HepG2 (cell line): ENCODE measurements around the gene TCF3. TPM values are rescaled to one million over a fixed set of nuclear protein-coding genes. Genes with fewer than 3 reads are reported as not detected.
A peak's percentile ranks its signal among the peaks of the same experiment; 100 is the strongest.

ENCODE experiments used
- ADNP ChIP-seq: sonication (generic); formaldehyde crosslinking; IDR thresholded peaks from 2 replicates; pipeline ENCODE4 v1.4.0; 2020; ENCODE audit warnings: missing genetic modification reagents
- EZH2 ChIP-seq: conservative IDR thresholded peaks from 2 replicates; pipeline ENCODE4 v1.6.1; 2012; ENCODE audit warnings: mild to moderate bottlenecking, low read depth, low read length, moderate library complexity
- MLX ChIP-seq: IDR thresholded peaks from 2 replicates; pipeline ENCODE4 v1.6.1; 2016
- MXD4 ChIP-seq: IDR thresholded peaks from 2 replicates; pipeline ENCODE4 v1.6.1; 2016; ENCODE audit warnings: mild to moderate bottlenecking, missing biosample characterization, missing genetic modification reagents
- NFAT5 ChIP-seq: sonication (generic); formaldehyde crosslinking; IDR thresholded peaks from 2 replicates; pipeline ENCODE4 v1.4.0; 2020; ENCODE audit warnings: missing genetic modification reagents
- PLSCR1 ChIP-seq: sonication (generic); formaldehyde crosslinking; IDR thresholded peaks from 2 replicates; pipeline ENCODE4 v1.5.0; 2020; ENCODE audit warnings: missing genetic modification reagents, mild to moderate bottlenecking, borderline replicate concordance
- SKI ChIP-seq: fragments of 450-650 bp; IDR thresholded peaks from one replicate; pipeline ENCODE4 v1.6.1; 2018; ENCODE audit warnings: mild to moderate bottlenecking; ENCODE audit not compliant: partially characterized antibody
- TBX2 ChIP-seq: sonication (generic); formaldehyde crosslinking; IDR thresholded peaks from 2 replicates; pipeline ENCODE4 v1.5.0; 2020; ENCODE audit warnings: missing genetic modification reagents, mild to moderate bottlenecking, borderline replicate concordance
- TP53 ChIP-seq: sonication (generic); formaldehyde crosslinking; conservative IDR thresholded peaks from 2 replicates; pipeline ENCODE4 v1.4.0; 2020; ENCODE audit warnings: missing genetic modification reagents
- ZBTB14 ChIP-seq: sonication (generic); formaldehyde crosslinking; IDR thresholded peaks from 2 replicates; pipeline ENCODE4 v1.4.0; 2020; ENCODE audit warnings: missing genetic modification reagents
- ZBTB49 ChIP-seq: sonication (generic); formaldehyde crosslinking; IDR thresholded peaks from 2 replicates; pipeline ENCODE4 v1.4.0; 2020; ENCODE audit warnings: missing genetic modification reagents, borderline replicate concordance
- ZNF138 ChIP-seq: sonication (generic); formaldehyde crosslinking; IDR thresholded peaks from 2 replicates; pipeline ENCODE4 v1.5.0; 2020; ENCODE audit warnings: mild to moderate bottlenecking, low read depth, missing genetic modification reagents
- ZNF513 ChIP-seq: sonication (generic); formaldehyde crosslinking; conservative IDR thresholded peaks from 2 replicates; pipeline ENCODE4 v1.5.0; 2020; ENCODE audit warnings: missing genetic modification reagents
- ZNF556 ChIP-seq: sonication (generic); formaldehyde crosslinking; IDR thresholded peaks from 2 replicates; pipeline ENCODE4 v1.4.0; 2020; ENCODE audit warnings: mild to moderate bottlenecking, missing genetic modification reagents, borderline replicate concordance
- ZSCAN30 ChIP-seq: sonication (generic); formaldehyde crosslinking; IDR thresholded peaks from 2 replicates; pipeline ENCODE4 v1.5.0; 2020; ENCODE audit warnings: mild to moderate bottlenecking, missing genetic modification reagents
- polyA plus RNA-seq, 8 experiments: library from polyadenylated mRNA; depleted of rRNA in 3 of 8; stranded (reverse) in 7 of 8; unstranded in 1 of 8; fragments of >200 nt; fragmentation: Illumina TruSeq in 4 of 8; extraction: Trizol in 4 of 8; gene quantifications; 2 replicates each; pipeline versions ENCODE4 v1.2.1 to v1.2.3, GENCODE V29; 2011 to 2016; ENCODE audit warnings: low read depth in 4 of 8, missing spikeins in 1 of 8, mixed read lengths in 1 of 8; ENCODE audit not compliant: insufficient read depth in 1 of 8
- total RNA-seq, 5 experiments: library from RNA; depleted of rRNA; stranded (reverse); fragments of >200 nt; fragmentation: Illumina TruSeq; extraction: Trizol; gene quantifications; 2 replicates each; pipeline ENCODE4 v1.2.3, GENCODE V29; 2016; ENCODE audit warnings: low read depth in 1 of 5

TCF3 gene
- total and polyA plus RNA-seq, 2 of the 13 experiments (the other 11 are each of a cell fraction or from before 2014, with no cell fraction given), result 51.4 to 53.2 TPM

- TF ChIP-seq NFAT5 (CRISPR knock-in tag) (no peak), ZNF138 (no peak), TP53 (CRISPR knock-in tag) (no peak), ZNF556 (CRISPR knock-in tag) (peak; percentile 33; the same call in 1 of the 2 replicates), EZH2 (no peak), SKI (no peak), ZBTB49 (CRISPR knock-in tag) (no peak), TBX2 (CRISPR knock-in tag) (0 out of 2 replicates have a peak, but pooled peaks have one; percentile 38), MLX (no peak), ZNF513 (no peak), MXD4 (no peak), ZBTB14 (CRISPR knock-in tag) (no peak), ZSCAN30 (CRISPR knock-in tag) (no peak), ADNP (CRISPR knock-in tag) (no peak), PLSCR1 (CRISPR knock-in tag) (no peak)
Observed at GRCh38 chr19:1592755-1593500, 59.5 kb downstream of the TCF3 start, which contains the start of gene MBD3 (continued).
